Keratinocyte (primary cell): ENCODE data around the gene U2SURP. TPM values are rescaled to one million over a fixed set of nuclear protein-coding genes. Genes with fewer than 3 reads are reported as not detected.

Experiments
- DNase-seq: peaks from one replicate; pipeline ENCODE4 v3.0.0-alpha.2; 2011; ENCODE audit warnings: low read depth, missing footprints, low spot score
- FAIRE-seq: peaks from 2 replicates; lab custom pipeline; 2011; peaks lifted over from hg19 to GRCh38; lab: Jason Lieb, UNC
- H2AFZ ChIP-seq: 2 replicates; pipeline ENCODE4 v1.6.0; 2012; ENCODE audit warnings: low read length, control low read depth, inconsistent platforms; ENCODE audit not compliant: control insufficient read depth
- H3K27ac ChIP-seq: 2 replicates; pipeline ENCODE4 v1.5.1; 2011; ENCODE audit warnings: low read length; ENCODE audit not compliant: control insufficient read depth, insufficient read depth
- H3K27me3 ChIP-seq: 3 replicates; pipeline ENCODE4 v1.6.0; 2011; ENCODE audit warnings: low read length; ENCODE audit not compliant: control insufficient read depth, insufficient read depth; ENCODE audit errors: extremely low read depth
- H3K36me3 ChIP-seq, 2 experiments: 2 replicates in 1 of 2; 3 replicates in 1 of 2; pipeline ENCODE4 v1.5.1; 2011; ENCODE audit warnings: low read length in 2 of 2, mild to moderate bottlenecking in 1 of 2; ENCODE audit not compliant: control insufficient read depth in 2 of 2, insufficient read depth in 2 of 2; ENCODE audit errors: extremely low read depth in 1 of 2
- H3K4me1 ChIP-seq: 3 replicates; pipeline ENCODE4 v1.5.1; 2011; ENCODE audit warnings: low read length; ENCODE audit not compliant: control insufficient read depth, insufficient read depth; ENCODE audit errors: extremely low read depth
- H3K4me2 ChIP-seq: 3 replicates; pipeline ENCODE4 v1.6.0; 2011; ENCODE audit warnings: low read depth, low read length; ENCODE audit not compliant: control insufficient read depth, insufficient read depth; ENCODE audit errors: extremely low read depth
- H3K4me3 ChIP-seq, 3 experiments: fragments of 200-600 bp in 1 of 3; sonication (generic) in 1 of 3; 2 replicates in 2 of 3; 3 replicates in 1 of 3; pipeline ENCODE4 v1.5.1; 2011 to 2016; ENCODE audit warnings: low read length in 3 of 3, mild to moderate bottlenecking in 3 of 3, control low read depth in 2 of 3, inconsistent platforms in 1 of 3, low read depth in 1 of 3, mixed read lengths in 1 of 3, mixed run types in 1 of 3, moderate library complexity in 1 of 3; ENCODE audit not compliant: control insufficient read depth in 2 of 3, insufficient read depth in 2 of 3; ENCODE audit errors: extremely low read depth in 1 of 3
- H3K79me2 ChIP-seq: 2 replicates; pipeline ENCODE4 v1.6.0; 2012; ENCODE audit warnings: low read length; ENCODE audit not compliant: control insufficient read depth, insufficient read depth
- H3K9ac ChIP-seq: 3 replicates; pipeline ENCODE4 v1.6.0; 2011; ENCODE audit warnings: low read length; ENCODE audit not compliant: control insufficient read depth, insufficient read depth; ENCODE audit errors: extremely low read depth
- H3K9me1 ChIP-seq: 3 replicates; pipeline ENCODE4 v1.6.0; 2011; ENCODE audit warnings: low read length; ENCODE audit not compliant: control insufficient read depth, insufficient read depth; ENCODE audit errors: extremely low read depth
- H3K9me3 ChIP-seq: 2 replicates; pipeline ENCODE4 v1.5.1; 2012; ENCODE audit warnings: low read depth, low read length; ENCODE audit not compliant: control insufficient read depth
- H4K20me1 ChIP-seq: 3 replicates; pipeline ENCODE4 v1.6.0; 2011; ENCODE audit warnings: low read length; ENCODE audit not compliant: control insufficient read depth, insufficient read depth; ENCODE audit errors: extremely low read depth
- CTCF ChIP-seq, 3 experiments: IDR thresholded peaks in 1 of 3; conservative IDR thresholded peaks in 1 of 3; optimal IDR thresholded peaks in 1 of 3; 2 replicates in 2 of 3; 3 replicates in 1 of 3; pipeline versions ENCODE3 to v1.5.1; 2011; ENCODE audit warnings: low read length in 3 of 3, mild to moderate bottlenecking in 3 of 3, moderate library complexity in 2 of 3, control low read depth in 1 of 3, inconsistent platforms in 1 of 3; ENCODE audit not compliant: insufficient read depth in 2 of 3; ENCODE audit errors: extremely low read depth in 1 of 3
- EZH2 ChIP-seq: IDR thresholded peaks from one replicate; pipeline ENCODE4 v1.6.1; 2012; ENCODE audit warnings: inconsistent platforms, mild to moderate bottlenecking, low read length, moderate library complexity
- dilution Hi-C: fragments of 300-500 bp; cut with MboI; formaldehyde crosslinking; loops from one replicate; pipeline ENCODE4 v1.7.0; 2020; ENCODE audit warnings: low sequenced_read_pairs; ENCODE audit not compliant: extremely low pct_ligation_motif_present
- polyA plus RNA-seq, 5 experiments: library from polyadenylated mRNA; depleted of rRNA in 3 of 5; stranded (reverse) in 3 of 5; stranded (forward) in 1 of 5; unstranded in 1 of 5; fragments of >200 nt; gene quantifications; 1 replicate in 1 of 5; 2 replicates in 3 of 5; 3 replicates in 1 of 5; pipeline versions ENCODE4 v1.2.1 to v1.2.3, GENCODE V29; 2011 to 2012; ENCODE audit warnings: missing spikeins in 2 of 5, low read depth in 1 of 5, low replicate concordance in 1 of 5
- small RNA-seq, 3 experiments: library from RNA; depleted of rRNA; stranded (forward); fragments of <200 nt; gene quantifications; one replicate each; pipeline ENCODE3, GENCODE V24; 2012; ENCODE audit warnings: low read depth in 3 of 3, low replicate concordance in 1 of 3; ENCODE audit not compliant: insufficient read length in 3 of 3

U2SURP gene
- polyA plus RNA-seq, 1 donor (not counting 4 experiments of a cell fraction or from before 2014, with no cell fraction given), result 75.9 TPM

- peaks cover 2% of the 10 kb centered on the region for H3K9me3 ChIP-seq
- no peak for FAIRE-seq
Observed at GRCh38 chr3:143105170-143105569, 103.8 kb downstream of the U2SURP start.

GRCh38 chr3:143109861-143110260 lies 108.5 kb downstream of the U2SURP start:
- Histone ChIP-seq H3K4me3 (no peak overlapping the region), H4K20me1 (no peaks in the 10 kb centered on the region), H3K4me2 (no peak overlapping the region), H3K36me3 (no peaks in the 10 kb centered on the region), H2AFZ (no peak overlapping the region), H3K9me1 (no peaks in the 10 kb centered on the region), H3K79me2 (no peaks in the 10 kb centered on the region), H3K27ac (no peak overlapping the region), H3K4me1 (no peaks in the 10 kb centered on the region), H3K27me3 (peaks cover 2% of the 10 kb centered on the region), H3K9ac (no peak overlapping the region), H3K9me3 (peaks cover 2% of the 10 kb centered on the region)
- dilution Hi-C loops, result no loop called here
- DNase-seq, result no peak
- no peak for FAIRE-seq
- TF ChIP-seq EZH2 (no peak), CTCF (optimal IDR thresholded peaks at IDR 0.05 in 1 of 3, IDR thresholded peaks at IDR 0.05 in 1 of 3, conservative IDR thresholded peaks at IDR 0.05 in 1 of 3; ENCODE audit: extremely low read depth in 1 of 3, insufficient read depth in 2 of 3, low read length in 3 of 3) (no peak)

More at GRCh38 chr3:143105170-143105569, 103.8 kb downstream of the U2SURP start:
- Histone ChIP-seq H4K20me1 (no peaks in the 10 kb centered on the region), H3K4me1 (no peaks in the 10 kb centered on the region), H3K9me1 (no peaks in the 10 kb centered on the region), H3K36me3 (no peaks in the 10 kb centered on the region), H3K27ac (no peak overlapping the region), H3K4me3 (no peak overlapping the region), H3K27me3 (peaks cover 3% of the 10 kb centered on the region), H3K9ac (no peak overlapping the region), H3K4me2 (no peak overlapping the region), H3K79me2 (no peaks in the 10 kb centered on the region), H2AFZ (no peak overlapping the region)
- dilution Hi-C loops, result no loop called here
- DNase-seq, result no peak
- no peak for TF ChIP-seq EZH2
- no peak for TF ChIP-seq CTCF (optimal IDR thresholded peaks at IDR 0.05 in 1 of 3, IDR thresholded peaks at IDR 0.05 in 1 of 3, conservative IDR thresholded peaks at IDR 0.05 in 1 of 3; ENCODE audit: extremely low read depth in 1 of 3, insufficient read depth in 2 of 3, low read length in 3 of 3)

Small RNA genes lying within 50 kb of the gene (small RNA-seq; reads per million reads assigned to genes)
- gene AC021074.2, result 0 reads per million in 3 experiments

Other genes with a start within 250 kb of the U2SURP start
- gene PCOLCE2, start 112.5 kb upstream of the U2SURP start, polyA plus RNA-seq, result 1.7 to 2.4 TPM (median 2.4 TPM) in 3 replicates
- not detected in 3 replicates for gene PAQR9, start 37.9 kb upstream of the U2SURP start, polyA plus RNA-seq
- gene CHST2, start 118.2 kb downstream of the U2SURP start, polyA plus RNA-seq, result 1.6 to 3.5 TPM (median 1.8 TPM) in 3 replicates